GM23338 (cell line): Measurements from ENCODE around the gene TRNAU1AP. TPM values are rescaled to one million over a fixed set of nuclear protein-coding genes. Genes with fewer than 3 reads are reported as not detected.

Source experiments
- ATAC-seq: fragments of 200-7000 bp; cut with Tn5 transposase; 3 replicates; pipeline ENCODE4 v1.9.1; 2020
- DNase-seq: peaks from one replicate; pipeline ENCODE4 v3.0.0-alpha.2; 2015; ENCODE audit warnings: low spot score
- H2AFZ ChIP-seq: fragments of 200-600 bp; sonication (generic); 2 replicates; pipeline ENCODE4 v1.8.0; 2016; ENCODE audit warnings: antibody characterized with exemption, mild to moderate bottlenecking, moderate library complexity
- H3F3A ChIP-seq: fragments of 200-600 bp; sonication (generic); replicated peaks from 2 replicates; pipeline ENCODE4 v1.8.0; 2017; ENCODE audit warnings: antibody characterized with exemption, mixed run types, low read depth
- H3K27ac ChIP-seq: fragments of 200-600 bp; sonication (generic); 2 replicates; pipeline ENCODE4 v1.6.1; 2016; ENCODE audit warnings: low read depth
- H3K27me3 ChIP-seq: fragments of 200-600 bp; sonication (generic); 2 replicates; pipeline ENCODE4 v1.8.0; 2016; ENCODE audit warnings: mild to moderate bottlenecking, mixed run types, moderate library complexity; ENCODE audit not compliant: insufficient read depth
- H3K36me3 ChIP-seq: fragments of 200-600 bp; sonication (generic); 2 replicates; pipeline ENCODE4 v1.8.0; 2016; ENCODE audit warnings: mild to moderate bottlenecking; ENCODE audit not compliant: insufficient read depth
- H3K4me1 ChIP-seq: fragments of 200-600 bp; sonication (generic); 2 replicates; pipeline ENCODE4 v1.8.0; 2016; ENCODE audit warnings: mild to moderate bottlenecking, moderate library complexity; ENCODE audit not compliant: insufficient read depth
- H3K4me2 ChIP-seq: fragments of 200-600 bp; sonication (generic); 2 replicates; pipeline ENCODE4 v1.7.1; 2017; ENCODE audit warnings: mixed run types
- H3K4me3 ChIP-seq: fragments of 200-600 bp; sonication (generic); 2 replicates; pipeline ENCODE4 v1.6.1; 2016; ENCODE audit warnings: mixed run types
- H3K79me2 ChIP-seq: fragments of 200-600 bp; sonication (generic); replicated peaks from 2 replicates; pipeline ENCODE4 v1.8.0; 2017; ENCODE audit warnings: mild to moderate bottlenecking; ENCODE audit not compliant: insufficient read depth
- H3K9me2 ChIP-seq: fragments of 200-600 bp; sonication (generic); 2 replicates; pipeline ENCODE4 v1.8.0; 2017; ENCODE audit not compliant: insufficient read depth
- H4K20me1 ChIP-seq: fragments of 200-600 bp; sonication (generic); replicated peaks from 2 replicates; pipeline ENCODE4 v1.8.0; 2017; ENCODE audit warnings: mild to moderate bottlenecking; ENCODE audit not compliant: insufficient read depth
- H3K27ac Mint-ChIP-seq: 2 replicates; pipeline ENCODE4 v1.8.0; 2020; ENCODE audit warnings: inconsistent platforms, mild to moderate bottlenecking, moderate library complexity, mixed read lengths
- H3K27me3 Mint-ChIP-seq: 3 replicates; pipeline ENCODE4 v1.8.0; 2022; ENCODE audit warnings: low read depth, mild to moderate bottlenecking, moderate library complexity, mixed read lengths, inconsistent platforms; ENCODE audit not compliant: insufficient read depth, poor library complexity
- H3K36me3 Mint-ChIP-seq: 3 replicates; pipeline ENCODE4 v1.8.0; 2021; ENCODE audit warnings: low read depth, mild to moderate bottlenecking, inconsistent platforms, moderate library complexity, mixed read lengths
- H3K4me1 Mint-ChIP-seq: 3 replicates; pipeline ENCODE4 v1.8.0; 2020; ENCODE audit warnings: mild to moderate bottlenecking, inconsistent platforms, mixed read lengths
- H3K4me3 Mint-ChIP-seq: 3 replicates; pipeline ENCODE4 v1.8.0; 2021; ENCODE audit warnings: moderate library complexity, mild to moderate bottlenecking, inconsistent platforms, mixed read lengths
- H3K9me3 Mint-ChIP-seq: 3 replicates; pipeline ENCODE4 v1.8.0; 2020; ENCODE audit warnings: moderate library complexity, mild to moderate bottlenecking, inconsistent platforms, mixed read lengths
- CREB1 ChIP-seq: fragments of 250-450 bp; sonication (Bioruptor Pico); IDR thresholded peaks from 2 replicates; pipeline ENCODE4 v1.5.0; 2020; ENCODE audit warnings: low read depth, mild to moderate bottlenecking, moderate library complexity
- EZH2 ChIP-seq: fragments of 200-600 bp; sonication (generic); IDR thresholded peaks from one replicate; pipeline ENCODE4 v1.8.0; 2017; ENCODE audit warnings: antibody characterized with exemption, mild to moderate bottlenecking, low read depth; ENCODE audit not compliant: unreplicated experiment
- JUNB ChIP-seq: IDR thresholded peaks from one replicate; pipeline ENCODE4 v1.6.1; 2016; ENCODE audit warnings: antibody characterized with exemption; ENCODE audit not compliant: unreplicated experiment
- NANOG ChIP-seq: IDR thresholded peaks from 2 replicates; pipeline ENCODE4 v1.6.1; 2016; ENCODE audit warnings: antibody characterized with exemption, borderline replicate concordance
- POLR2AphosphoS5 ChIP-seq: IDR thresholded peaks from 2 replicates; pipeline ENCODE4 v1.6.1; 2016; ENCODE audit warnings: antibody characterized with exemption, low read depth
- STAT1 ChIP-seq: IDR thresholded peaks from one replicate; pipeline ENCODE4 v1.6.1; 2016; ENCODE audit warnings: antibody characterized with exemption; ENCODE audit not compliant: unreplicated experiment
- ZNF114 ChIP-seq: fragments of 250-450 bp; sonication (Bioruptor Pico); IDR thresholded peaks from 2 replicates; pipeline ENCODE4 v1.5.0; 2020; ENCODE audit warnings: mild to moderate bottlenecking, moderate library complexity
- ZNF331 ChIP-seq: fragments of 250-450 bp; sonication (Bioruptor Pico); IDR thresholded peaks from 2 replicates; pipeline ENCODE4 v1.5.0; 2020; ENCODE audit warnings: low read depth, mild to moderate bottlenecking, moderate library complexity
- polyA plus RNA-seq: library from polyadenylated mRNA; unstranded; fragments of >200 nt; fragmentation: Nextera tagmentation; extraction: Ambion mirVana; gene quantifications from 2 replicates; pipeline ENCODE4 v1.2.1, GENCODE V29; 2016
- total RNA-seq: library from RNA; depleted of rRNA; stranded (reverse); fragments of >200 nt; shearing (Covaris generic); gene quantifications from 2 replicates; pipeline ENCODE4 v1.2.3, GENCODE V29; 2014
- TF ChIP-seq, protein P1 (sequence below): IDR thresholded peaks from one replicate; pipeline ENCODE4 v1.6.1; 2018; ENCODE audit warnings: antibody characterized with exemption; ENCODE audit not compliant: unreplicated experiment
- TF ChIP-seq, protein P2 (sequence below): fragments of 250-450 bp; sonication (Bioruptor Pico); IDR thresholded peaks from 2 replicates; pipeline ENCODE4 v1.5.0; 2020; ENCODE audit warnings: mild to moderate bottlenecking, moderate library complexity
- TF ChIP-seq, protein P3 (sequence below): IDR thresholded peaks from 2 replicates; pipeline ENCODE4 v1.6.1; 2016; ENCODE audit warnings: antibody characterized with exemption

The TRNAU1AP gene
- total and polyA plus RNA-seq, 2 experiments from 2014 or later = 20.3 to 42.1 TPM

DNA sequence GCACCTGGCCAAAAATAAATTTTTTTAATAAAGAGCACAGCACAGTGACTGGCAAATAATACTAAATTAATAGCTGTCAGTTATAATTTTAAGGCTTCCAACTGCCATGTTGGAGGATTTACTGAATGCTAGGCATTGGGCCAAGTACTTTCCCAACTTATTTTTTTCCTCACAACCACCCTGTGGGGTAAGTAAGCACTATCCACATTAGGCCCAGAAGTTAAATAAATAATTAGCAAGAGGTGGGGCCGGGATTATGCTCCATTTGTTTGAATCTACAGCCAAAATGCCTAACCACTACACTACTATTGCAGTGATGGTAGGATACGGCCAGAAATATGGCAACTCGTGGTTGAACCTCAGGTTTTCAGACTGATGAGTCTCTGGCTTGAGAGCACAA lies 4.6 kb upstream of the TRNAU1AP start (continued):
- TF ChIP-seq, protein P1, sequence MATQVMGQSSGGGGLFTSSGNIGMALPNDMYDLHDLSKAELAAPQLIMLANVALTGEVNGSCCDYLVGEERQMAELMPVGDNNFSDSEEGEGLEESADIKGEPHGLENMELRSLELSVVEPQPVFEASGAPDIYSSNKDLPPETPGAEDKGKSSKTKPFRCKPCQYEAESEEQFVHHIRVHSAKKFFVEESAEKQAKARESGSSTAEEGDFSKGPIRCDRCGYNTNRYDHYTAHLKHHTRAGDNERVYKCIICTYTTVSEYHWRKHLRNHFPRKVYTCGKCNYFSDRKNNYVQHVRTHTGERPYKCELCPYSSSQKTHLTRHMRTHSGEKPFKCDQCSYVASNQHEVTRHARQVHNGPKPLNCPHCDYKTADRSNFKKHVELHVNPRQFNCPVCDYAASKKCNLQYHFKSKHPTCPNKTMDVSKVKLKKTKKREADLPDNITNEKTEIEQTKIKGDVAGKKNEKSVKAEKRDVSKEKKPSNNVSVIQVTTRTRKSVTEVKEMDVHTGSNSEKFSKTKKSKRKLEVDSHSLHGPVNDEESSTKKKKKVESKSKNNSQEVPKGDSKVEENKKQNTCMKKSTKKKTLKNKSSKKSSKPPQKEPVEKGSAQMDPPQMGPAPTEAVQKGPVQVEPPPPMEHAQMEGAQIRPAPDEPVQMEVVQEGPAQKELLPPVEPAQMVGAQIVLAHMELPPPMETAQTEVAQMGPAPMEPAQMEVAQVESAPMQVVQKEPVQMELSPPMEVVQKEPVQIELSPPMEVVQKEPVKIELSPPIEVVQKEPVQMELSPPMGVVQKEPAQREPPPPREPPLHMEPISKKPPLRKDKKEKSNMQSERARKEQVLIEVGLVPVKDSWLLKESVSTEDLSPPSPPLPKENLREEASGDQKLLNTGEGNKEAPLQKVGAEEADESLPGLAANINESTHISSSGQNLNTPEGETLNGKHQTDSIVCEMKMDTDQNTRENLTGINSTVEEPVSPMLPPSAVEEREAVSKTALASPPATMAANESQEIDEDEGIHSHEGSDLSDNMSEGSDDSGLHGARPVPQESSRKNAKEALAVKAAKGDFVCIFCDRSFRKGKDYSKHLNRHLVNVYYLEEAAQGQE = no peak
- no peak for TF ChIP-seq CREB1 (CRISPR knock-in tag)
- TF ChIP-seq STAT1 = no peak

DNA sequence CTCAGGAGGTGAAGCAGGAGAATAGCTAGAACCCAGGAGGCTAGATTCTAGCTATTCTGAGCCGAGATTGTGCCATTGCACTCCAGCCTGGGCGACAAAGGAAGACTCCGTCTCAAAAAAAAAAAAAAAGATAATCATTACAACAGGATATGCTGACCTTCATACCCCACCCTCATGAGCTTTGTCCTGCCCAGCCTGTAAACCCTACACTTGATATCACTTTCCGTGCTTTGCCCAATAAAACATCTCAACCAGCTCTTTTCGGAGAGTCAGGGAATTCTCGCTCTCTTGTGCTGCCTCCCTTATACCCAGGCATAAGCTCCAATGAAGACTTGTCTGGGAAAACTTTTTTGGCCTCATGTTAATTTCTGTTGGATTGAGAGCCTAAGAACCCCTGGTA lies 1.5 kb upstream of the TRNAU1AP start:
- Histone ChIP-seq H3K27ac (no peak overlapping the region), H3K36me3 (no peaks in the 10 kb centered on the region; the same call in 1 of the 2 replicates), H4K20me1 (no peaks in the 10 kb centered on the region), H3K79me2 (peaks cover 9% of the 10 kb centered on the region), H3K4me3 (no peak overlapping the region), H3K27me3 (no peaks in the 10 kb centered on the region), H3K9me2 (no peaks in the 10 kb centered on the region), H3F3A (no peaks in the 10 kb centered on the region; the same call in 1 of the 2 replicates), H3K4me1 (no peaks in the 10 kb centered on the region), H3K4me2 (no peak overlapping the region), H2AFZ (peak overlapping the region; percentile 86)
- peaks cover 9% of the 10 kb centered on the region; the same call in 2 of the 3 replicates for H3K36me3 Mint-ChIP-seq
- ATAC-seq (no peak), DNase-seq (no peak)
- H3K4me3 Mint-ChIP-seq = no peak overlapping the region; the same call in 2 of the 3 replicates
- no peaks in the 10 kb centered on the region; the same call in 2 of the 3 replicates for H3K9me3 Mint-ChIP-seq
- H3K27me3 Mint-ChIP-seq = peaks cover 6% of the 10 kb centered on the region
- H3K27ac Mint-ChIP-seq = no peak overlapping the region
- peaks cover 7% of the 10 kb centered on the region; the same call in 1 of the 3 replicates for H3K4me1 Mint-ChIP-seq
- TF ChIP-seq, protein P2, sequence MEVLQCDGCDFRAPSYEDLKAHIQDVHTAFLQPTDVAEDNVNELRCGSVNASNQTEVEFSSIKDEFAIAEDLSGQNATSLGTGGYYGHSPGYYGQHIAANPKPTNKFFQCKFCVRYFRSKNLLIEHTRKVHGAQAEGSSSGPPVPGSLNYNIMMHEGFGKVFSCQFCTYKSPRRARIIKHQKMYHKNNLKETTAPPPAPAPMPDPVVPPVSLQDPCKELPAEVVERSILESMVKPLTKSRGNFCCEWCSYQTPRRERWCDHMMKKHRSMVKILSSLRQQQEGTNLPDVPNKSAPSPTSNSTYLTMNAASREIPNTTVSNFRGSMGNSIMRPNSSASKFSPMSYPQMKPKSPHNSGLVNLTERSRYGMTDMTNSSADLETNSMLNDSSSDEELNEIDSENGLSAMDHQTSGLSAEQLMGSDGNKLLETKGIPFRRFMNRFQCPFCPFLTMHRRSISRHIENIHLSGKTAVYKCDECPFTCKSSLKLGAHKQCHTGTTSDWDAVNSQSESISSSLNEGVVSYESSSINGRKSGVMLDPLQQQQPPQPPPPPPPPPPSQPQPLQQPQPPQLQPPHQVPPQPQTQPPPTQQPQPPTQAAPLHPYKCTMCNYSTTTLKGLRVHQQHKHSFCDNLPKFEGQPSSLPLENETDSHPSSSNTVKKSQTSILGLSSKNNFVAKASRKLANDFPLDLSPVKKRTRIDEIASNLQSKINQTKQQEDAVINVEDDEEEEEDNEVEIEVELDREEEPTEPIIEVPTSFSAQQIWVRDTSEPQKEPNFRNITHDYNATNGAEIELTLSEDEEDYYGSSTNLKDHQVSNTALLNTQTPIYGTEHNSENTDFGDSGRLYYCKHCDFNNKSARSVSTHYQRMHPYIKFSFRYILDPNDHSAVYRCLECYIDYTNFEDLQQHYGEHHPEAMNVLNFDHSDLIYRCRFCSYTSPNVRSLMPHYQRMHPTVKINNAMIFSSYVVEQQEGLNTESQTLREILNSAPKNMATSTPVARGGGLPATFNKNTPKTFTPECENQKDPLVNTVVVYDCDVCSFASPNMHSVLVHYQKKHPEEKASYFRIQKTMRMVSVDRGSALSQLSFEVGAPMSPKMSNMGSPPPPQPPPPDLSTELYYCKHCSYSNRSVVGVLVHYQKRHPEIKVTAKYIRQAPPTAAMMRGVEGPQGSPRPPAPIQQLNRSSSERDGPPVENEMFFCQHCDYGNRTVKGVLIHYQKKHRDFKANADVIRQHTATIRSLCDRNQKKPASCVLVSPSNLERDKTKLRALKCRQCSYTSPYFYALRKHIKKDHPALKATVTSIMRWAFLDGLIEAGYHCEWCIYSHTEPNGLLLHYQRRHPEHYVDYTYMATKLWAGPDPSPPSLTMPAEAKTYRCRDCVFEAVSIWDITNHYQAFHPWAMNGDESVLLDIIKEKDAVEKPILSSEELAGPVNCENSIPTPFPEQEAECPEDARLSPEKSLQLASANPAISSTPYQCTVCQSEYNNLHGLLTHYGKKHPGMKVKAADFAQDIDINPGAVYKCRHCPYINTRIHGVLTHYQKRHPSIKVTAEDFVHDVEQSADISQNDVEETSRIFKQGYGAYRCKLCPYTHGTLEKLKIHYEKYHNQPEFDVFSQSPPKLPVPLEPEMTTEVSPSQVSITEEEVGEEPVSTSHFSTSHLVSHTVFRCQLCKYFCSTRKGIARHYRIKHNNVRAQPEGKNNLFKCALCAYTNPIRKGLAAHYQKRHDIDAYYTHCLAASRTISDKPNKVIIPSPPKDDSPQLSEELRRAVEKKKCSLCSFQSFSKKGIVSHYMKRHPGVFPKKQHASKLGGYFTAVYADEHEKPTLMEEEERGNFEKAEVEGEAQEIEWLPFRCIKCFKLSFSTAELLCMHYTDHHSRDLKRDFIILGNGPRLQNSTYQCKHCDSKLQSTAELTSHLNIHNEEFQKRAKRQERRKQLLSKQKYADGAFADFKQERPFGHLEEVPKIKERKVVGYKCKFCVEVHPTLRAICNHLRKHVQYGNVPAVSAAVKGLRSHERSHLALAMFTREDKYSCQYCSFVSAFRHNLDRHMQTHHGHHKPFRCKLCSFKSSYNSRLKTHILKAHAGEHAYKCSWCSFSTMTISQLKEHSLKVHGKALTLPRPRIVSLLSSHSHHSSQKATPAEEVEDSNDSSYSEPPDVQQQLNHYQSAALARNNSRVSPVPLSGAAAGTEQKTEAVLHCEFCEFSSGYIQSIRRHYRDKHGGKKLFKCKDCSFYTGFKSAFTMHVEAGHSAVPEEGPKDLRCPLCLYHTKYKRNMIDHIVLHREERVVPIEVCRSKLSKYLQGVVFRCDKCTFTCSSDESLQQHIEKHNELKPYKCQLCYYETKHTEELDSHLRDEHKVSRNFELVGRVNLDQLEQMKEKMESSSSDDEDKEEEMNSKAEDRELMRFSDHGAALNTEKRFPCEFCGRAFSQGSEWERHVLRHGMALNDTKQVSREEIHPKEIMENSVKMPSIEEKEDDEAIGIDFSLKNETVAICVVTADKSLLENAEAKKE (CRISPR knock-in tag) = no peak
- TF ChIP-seq POLR2AphosphoS5 (no peak), ZNF331 (CRISPR knock-in tag) (no peak), NANOG (no peak), EZH2 (no peak), ZNF114 (CRISPR knock-in tag) (no peak), JUNB (no peak)
- TF ChIP-seq, protein P1 = no peak
- TF ChIP-seq, protein P3, sequence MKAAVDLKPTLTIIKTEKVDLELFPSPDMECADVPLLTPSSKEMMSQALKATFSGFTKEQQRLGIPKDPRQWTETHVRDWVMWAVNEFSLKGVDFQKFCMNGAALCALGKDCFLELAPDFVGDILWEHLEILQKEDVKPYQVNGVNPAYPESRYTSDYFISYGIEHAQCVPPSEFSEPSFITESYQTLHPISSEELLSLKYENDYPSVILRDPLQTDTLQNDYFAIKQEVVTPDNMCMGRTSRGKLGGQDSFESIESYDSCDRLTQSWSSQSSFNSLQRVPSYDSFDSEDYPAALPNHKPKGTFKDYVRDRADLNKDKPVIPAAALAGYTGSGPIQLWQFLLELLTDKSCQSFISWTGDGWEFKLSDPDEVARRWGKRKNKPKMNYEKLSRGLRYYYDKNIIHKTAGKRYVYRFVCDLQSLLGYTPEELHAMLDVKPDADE = no peak
